Measurements from ENCODE around the gene CADM1. TPM values are rescaled to one million over a fixed set of nuclear protein-coding genes. Genes with fewer than 3 reads are reported as not detected.

Gene CADM1
- total RNA-seq, 4 donors from 2014 or later: 89.9 to 351 (median 235) TPM

- Histone ChIP-seq H3K27me3 (no peaks in the 10 kb centered on the region), H3K36me3 (no peaks in the 10 kb centered on the region), H3K9me3 (no peaks in the 10 kb centered on the region), H3K4me1 (peaks cover 11 to 28% of the 10 kb centered on the region in 2 donors), H3K27ac (no peak overlapping the region), H3K4me3 (replicated peaks in 1 of 3) (no peak overlapping the region)
- no peak for DNase-seq
- TF ChIP-seq CTCF (IDR thresholded peaks at IDR 0.05): no peak
- no peak for TF ChIP-seq POLR2A (IDR thresholded peaks at IDR 0.05)
- intact Hi-C loops (cut with DNase I): no loop called here
- 91 to 95% methylated on average over 4 of the region's 4 CpGs for WGBS, 2 donors
Measured at GRCh38 chr11:115365907-115366306, 138.3 kb downstream of the CADM1 start.

GRCh38 chr11:115364896-115365295 is 139.3 kb downstream of the CADM1 start:
- TF ChIP-seq CTCF (IDR thresholded peaks at IDR 0.05): no peak
- no peak for TF ChIP-seq POLR2A (IDR thresholded peaks at IDR 0.05)

GRCh38 chr11:115363921-115364320 is 140.3 kb downstream of the CADM1 start:
- WGBS, 2 donors: 88 to 98% methylated on average over 3 of the region's 3 CpGs
- Histone ChIP-seq H3K4me3 (replicated peaks in 1 of 3) (no peak overlapping the region), H3K27me3 (no peaks in the 10 kb centered on the region), H3K9me3 (no peaks in the 10 kb centered on the region), H3K36me3 (no peaks in the 10 kb centered on the region), H3K27ac (peak overlapping the region; percentile 59 to 74 (median 72)), H3K4me1 (peaks cover 11 to 22% of the 10 kb centered on the region in 2 donors)
- DNase-seq: no peak
- TF ChIP-seq POLR2A (IDR thresholded peaks at IDR 0.05) (no peak), CTCF (IDR thresholded peaks at IDR 0.05) (no peak)
- intact Hi-C loops (cut with DNase I): no loop called here

More at GRCh38 chr11:115364896-115365295, 139.3 kb downstream of the CADM1 start:
- Histone ChIP-seq H3K27me3 (no peaks in the 10 kb centered on the region), H3K27ac (no peak overlapping the region), H3K4me1 (peaks cover 11 to 28% of the 10 kb centered on the region in 2 donors), H3K36me3 (no peaks in the 10 kb centered on the region), H3K4me3 (replicated peaks in 1 of 3) (no peak overlapping the region), H3K9me3 (no peaks in the 10 kb centered on the region)
- peak in 1 of 2 donors; percentile 6 for DNase-seq
- WGBS, 2 donors: 89 to 96% methylated on average over 3 of the region's 3 CpGs
- intact Hi-C loops (cut with DNase I): no loop called here

GRCh38 chr11:115363426-115363825 is 140.8 kb downstream of the CADM1 start:
- TF ChIP-seq POLR2A (IDR thresholded peaks at IDR 0.05): no peak
- no peak for TF ChIP-seq CTCF (IDR thresholded peaks at IDR 0.05)
- H3K4me1 ChIP-seq: peaks cover 11 to 21% of the 10 kb centered on the region in 2 donors
- H3K36me3 ChIP-seq: no peaks in the 10 kb centered on the region
- WGBS, 2 donors: 55 to 64% methylated on average over 2 of the region's 2 CpGs
- H3K27me3 ChIP-seq: no peaks in the 10 kb centered on the region
- no peak for DNase-seq
- peak overlapping the region; percentile 59 to 74 (median 72) for H3K27ac ChIP-seq
- no peak overlapping the region for H3K4me3 ChIP-seq (replicated peaks in 1 of 3)
- H3K9me3 ChIP-seq: no peaks in the 10 kb centered on the region
- intact Hi-C loops (cut with DNase I): no loop called here

- peaks cover 11 to 21% of the 10 kb centered on the region in 2 donors for H3K4me1 ChIP-seq
- intact Hi-C loops (cut with DNase I): no loop called here
- 31 to 48% methylated on average over 6 of the region's 6 CpGs for WGBS, 2 donors
Measured at GRCh38 chr11:115362997-115363396, 141.2 kb downstream of the CADM1 start.

More at GRCh38 chr11:115362997-115363396, 141.2 kb downstream of the CADM1 start:
- H3K36me3 ChIP-seq: no peaks in the 10 kb centered on the region
- peak overlapping the region; percentile 59 to 74 (median 72) for H3K27ac ChIP-seq
- DNase-seq: peak; percentile 79 to 83
- TF ChIP-seq CTCF (IDR thresholded peaks at IDR 0.05) (no peak), POLR2A (IDR thresholded peaks at IDR 0.05) (no peak)
- H3K4me3 ChIP-seq (replicated peaks in 1 of 3): no peak overlapping the region
- no peaks in the 10 kb centered on the region for H3K27me3 ChIP-seq
- no peaks in the 10 kb centered on the region for H3K9me3 ChIP-seq
